GM10248 (cell line): ENCODE data around the gene SLC6A16.
"Not testable (repeated sequence)": the region's sequence is repeated elsewhere in the genome, so short reads cannot be mapped to it uniquely, and the experiment has no call there.

Experiments used
- CTCF ChIA-PET: fragments of 300-600 bp; sonication (Branson Sonifier 250); formaldehyde crosslinking; extraction: SDS; loops from one replicate; lab custom pipeline; 2021; ENCODE audit warnings: antibody characterized with exemption; lab: Yijun Ruan, JAX
- POLR2A ChIA-PET: fragments of 350-650 bp; sonication (Branson Sonifier 250); formaldehyde crosslinking; extraction: SDS; loops from one replicate; lab custom pipeline; 2020; ENCODE audit warnings: antibody characterized with exemption; lab: Yijun Ruan, JAX
- DNase-seq: peaks from one replicate; pipeline ENCODE4 v3.0.0; 2012; ENCODE audit errors: extremely low spot score
- CTCF ChIP-seq: IDR thresholded peaks from 2 replicates; pipeline ENCODE4 v1.5.1; 2012; ENCODE audit warnings: mild to moderate bottlenecking, low read depth; ENCODE audit errors: extremely low read depth, missing control alignments, control extremely low read depth

SLC6A16 gene

GRCh38 chr19:49316284-49316683 lies 8.7 kb downstream of the SLC6A16 start:
- POLR2A ChIA-PET: no interaction called here
- CTCF ChIA-PET: interaction anchor here (0.6 to 5.5 kb wide), 2 partner anchors 15 to 63 kb away, joined by 3 to 42 read pairs; no protein-coding TSS in a partner anchor
- DNase-seq: no peak
- no peak for TF ChIP-seq CTCF

- no peak for DNase-seq
- TF ChIP-seq CTCF: no peak
- CTCF ChIA-PET: interaction anchor here (5.5 kb wide), 1 partner anchor 13 kb away, joined by 42 read pairs; no protein-coding TSS in a partner anchor
- POLR2A ChIA-PET: no interaction called here
Observed at GRCh38 chr19:49315111-49315510, 9.9 kb downstream of the SLC6A16 start.

GRCh38 chr19:49309087-49309486 lies 15.9 kb downstream of the SLC6A16 start:
- CTCF ChIA-PET: interaction anchor here (0.7 to 1.7 kb wide), 3 partner anchors 14 to 165 kb away, joined by 3 to 4 read pairs (median 3); partner anchors contain the start of gene FLT3LG
- TF ChIP-seq CTCF: no peak
- DNase-seq: no peak
- POLR2A ChIA-PET: no interaction called here

GRCh38 chr19:49306734-49307133 lies 18.3 kb downstream of the SLC6A16 start:
- POLR2A ChIA-PET: not testable (repeated sequence)

GRCh38 chr19:49301866-49302252 lies 23.1 kb downstream of the SLC6A16 start:
- TF ChIP-seq CTCF: no peak
- CTCF ChIA-PET: interaction anchor here (0.8 to 4.3 kb wide), 41 partner anchors 9 to 282 kb away, joined by 3 to 42 read pairs (median 7); partner anchors contain the start of genes CD37 and SLC6A16
- POLR2A ChIA-PET: no interaction called here
- no peak for DNase-seq

More at GRCh38 chr19:49306734-49307133, 18.3 kb downstream of the SLC6A16 start:
- DNase-seq: not testable (repeated sequence)
- CTCF ChIA-PET: interaction anchor here (1.5 to 1.6 kb wide), 2 partner anchors 42 to 68 kb away, joined by 4 read pairs; no protein-coding TSS in a partner anchor
- TF ChIP-seq CTCF: peak; percentile 31

- ChIA-PET CTCF (interaction anchor here (0.6 to 4.3 kb wide), 51 partner anchors 9 to 282 kb away, joined by 3 to 42 read pairs (median 5); partner anchors contain the start of genes CD37, GFY and SLC6A16), POLR2A (no interaction called here)
- DNase-seq: peak; percentile 92
- peak; percentile 80 for TF ChIP-seq CTCF
Observed at GRCh38 chr19:49301165-49301865, 23.7 kb downstream of the SLC6A16 start.

- DNase-seq, POLR2A ChIA-PET: not testable (repeated sequence)
- CTCF ChIA-PET: interaction anchor here (1.2 kb wide), 1 partner anchor 144 kb away, joined by 3 read pairs; no protein-coding TSS in a partner anchor
Observed at GRCh38 chr19:49298653-49299052, 26.3 kb downstream of the SLC6A16 start.
